Measurements from ENCODE around the gene SH3BP5.

SH3BP5 gene

DNA sequence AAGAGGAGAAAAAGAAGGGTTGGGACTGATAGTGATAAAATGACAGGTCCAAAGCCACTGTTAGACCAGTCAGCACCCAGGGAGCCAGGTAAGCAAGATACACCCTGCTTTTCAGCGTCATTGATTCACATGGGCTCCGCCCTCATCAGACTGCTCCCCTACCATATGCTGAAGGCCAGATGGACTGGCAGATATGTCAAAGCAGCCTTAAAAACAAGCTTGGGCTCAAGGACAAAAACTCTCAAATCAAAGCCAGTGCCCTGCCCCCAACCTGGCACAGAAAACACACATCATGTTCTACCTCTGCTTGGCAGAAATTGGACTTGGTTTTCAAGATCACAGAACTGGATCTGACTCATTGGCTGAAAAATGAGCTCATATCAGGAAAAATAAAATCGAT, 33.4 kb downstream of the SH3BP5 start:
- no peak for DNase-seq (ENCODE audit: low spot score)

DNA sequence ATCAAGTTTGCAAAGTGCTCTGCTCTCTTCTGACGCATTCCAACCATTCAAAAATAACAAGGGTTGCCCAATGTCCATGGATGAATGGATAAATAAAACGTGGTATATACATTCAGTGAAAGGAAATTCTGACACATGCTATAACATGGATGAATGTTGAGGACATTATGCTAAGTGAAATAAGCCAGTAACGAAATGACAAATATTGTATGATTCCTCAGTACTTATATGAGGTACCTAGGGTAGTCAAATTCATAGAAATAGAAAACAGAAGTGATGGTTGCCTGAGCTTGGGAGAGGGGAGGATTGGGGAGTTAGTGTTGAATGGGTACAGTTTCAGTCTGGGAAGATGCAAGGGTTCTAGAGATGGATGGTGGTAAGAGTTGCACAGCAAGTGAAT, 33.9 kb downstream of the SH3BP5 start:
- no peak for DNase-seq (ENCODE audit: low spot score)

DNA sequence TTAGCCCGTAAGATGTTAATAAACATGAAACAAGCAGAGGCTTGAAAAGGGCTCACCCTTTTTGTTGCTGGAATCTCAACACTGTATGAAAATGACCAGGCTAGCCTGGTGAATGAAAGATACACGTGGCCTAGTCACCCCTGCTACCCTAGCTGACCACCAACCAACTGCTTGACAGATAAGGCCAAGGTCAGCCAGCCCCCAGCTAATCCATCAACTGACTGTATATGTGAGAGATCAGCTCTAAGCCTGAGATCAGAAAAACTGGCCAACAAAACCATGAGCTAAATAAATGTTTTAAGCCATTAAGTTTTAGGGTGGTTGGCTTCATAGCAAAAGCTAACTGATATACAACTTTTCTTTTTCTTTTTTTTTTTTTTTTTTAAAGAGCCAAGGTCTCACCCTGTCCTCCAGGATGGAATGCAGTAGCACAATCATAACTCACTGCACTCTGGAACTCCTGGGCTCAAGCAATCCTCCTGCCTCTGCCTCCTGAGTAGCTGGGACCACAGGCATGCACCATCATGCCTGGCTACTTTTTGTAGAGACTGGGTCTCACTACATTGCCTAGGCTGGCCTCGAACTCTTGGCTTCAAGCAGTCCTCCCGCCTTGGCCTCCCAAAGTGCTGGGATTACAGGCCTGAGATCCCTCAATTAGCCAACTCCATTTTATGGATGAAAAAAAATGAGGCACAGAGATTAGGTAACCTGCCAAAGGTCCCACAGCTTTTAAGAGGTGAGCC, 34.6 kb downstream of the SH3BP5 start:
- DNase-seq (ENCODE audit: low spot score): no peak

DNA sequence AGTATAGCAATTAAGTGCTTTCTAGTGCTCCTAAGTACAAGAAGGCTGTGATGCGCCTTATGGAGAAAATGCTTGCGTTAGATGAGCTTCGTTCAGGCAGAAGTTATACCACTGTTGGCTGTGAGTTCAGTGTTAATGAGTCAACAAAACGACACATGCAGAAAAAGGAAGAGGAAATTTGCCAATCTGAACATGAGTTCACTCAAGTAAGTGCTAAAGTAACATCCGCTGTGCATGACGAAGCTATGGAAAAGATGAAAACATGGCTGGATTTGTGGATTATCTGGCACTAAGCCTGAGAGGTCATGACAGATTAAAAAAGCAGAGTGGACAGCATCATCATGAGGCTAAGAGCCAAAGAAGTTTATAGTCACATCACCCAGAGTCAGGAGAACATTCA, 36.9 kb downstream of the SH3BP5 start:
- DNase-seq (ENCODE audit: low spot score): no peak

DNA sequence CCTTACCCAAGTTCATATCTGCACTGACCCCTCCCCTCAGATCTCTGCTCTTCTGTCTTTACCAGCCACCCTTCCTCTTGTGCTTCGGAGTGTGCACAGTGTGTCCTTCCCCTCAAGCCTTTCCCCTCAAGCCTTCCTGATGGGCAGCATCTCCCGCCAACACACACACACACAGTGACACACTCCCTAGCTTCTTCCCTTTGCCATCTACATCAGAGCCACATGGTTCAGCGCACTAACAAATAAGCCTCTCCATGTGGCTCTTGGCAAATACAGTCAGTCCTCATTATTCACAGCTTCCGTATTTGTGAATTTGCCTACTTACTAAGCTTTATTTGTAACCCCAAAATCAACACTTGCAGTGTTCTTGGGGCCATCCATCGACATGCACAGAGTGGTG, 37.5 kb downstream of the SH3BP5 start:
- no peak for DNase-seq (ENCODE audit: low spot score)

DNA sequence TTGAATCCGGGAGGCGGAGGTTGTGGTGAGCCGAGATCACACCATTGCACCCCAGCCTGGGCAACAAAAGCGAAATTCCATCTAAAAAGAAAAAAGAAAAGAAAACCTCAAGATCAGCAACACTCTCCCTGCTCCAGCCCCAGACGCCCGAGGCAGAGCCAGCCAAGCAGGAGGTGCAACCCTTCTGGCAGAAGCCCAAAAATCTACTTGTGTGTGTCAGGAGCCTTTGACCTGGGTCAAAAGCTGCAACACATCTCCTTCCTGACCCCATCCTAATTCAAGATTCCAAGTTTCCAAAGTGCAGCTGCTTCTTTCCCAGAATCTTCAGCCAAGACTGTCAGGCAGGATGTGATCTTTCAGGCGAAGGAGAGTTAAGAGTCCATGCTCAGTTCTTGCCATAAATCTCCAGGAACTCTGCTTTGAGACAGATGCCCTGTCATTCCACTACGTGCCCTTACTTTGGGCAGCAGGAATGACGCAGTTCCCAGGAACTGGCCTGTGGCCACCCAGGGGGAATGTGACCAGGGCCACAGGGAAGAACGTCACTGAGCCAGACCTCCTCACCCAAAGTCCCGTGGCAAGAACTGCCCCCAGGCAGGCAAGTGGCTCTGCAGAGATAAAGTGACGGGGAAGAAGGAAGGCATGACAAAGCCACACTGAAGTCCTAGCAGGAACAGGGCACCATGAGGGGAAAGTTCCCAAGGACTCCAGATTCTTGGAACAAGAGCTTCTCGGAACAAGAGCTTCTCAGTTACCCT, 39.4 kb downstream of the SH3BP5 start:
- no peak for DNase-seq (ENCODE audit: low spot score)

DNA sequence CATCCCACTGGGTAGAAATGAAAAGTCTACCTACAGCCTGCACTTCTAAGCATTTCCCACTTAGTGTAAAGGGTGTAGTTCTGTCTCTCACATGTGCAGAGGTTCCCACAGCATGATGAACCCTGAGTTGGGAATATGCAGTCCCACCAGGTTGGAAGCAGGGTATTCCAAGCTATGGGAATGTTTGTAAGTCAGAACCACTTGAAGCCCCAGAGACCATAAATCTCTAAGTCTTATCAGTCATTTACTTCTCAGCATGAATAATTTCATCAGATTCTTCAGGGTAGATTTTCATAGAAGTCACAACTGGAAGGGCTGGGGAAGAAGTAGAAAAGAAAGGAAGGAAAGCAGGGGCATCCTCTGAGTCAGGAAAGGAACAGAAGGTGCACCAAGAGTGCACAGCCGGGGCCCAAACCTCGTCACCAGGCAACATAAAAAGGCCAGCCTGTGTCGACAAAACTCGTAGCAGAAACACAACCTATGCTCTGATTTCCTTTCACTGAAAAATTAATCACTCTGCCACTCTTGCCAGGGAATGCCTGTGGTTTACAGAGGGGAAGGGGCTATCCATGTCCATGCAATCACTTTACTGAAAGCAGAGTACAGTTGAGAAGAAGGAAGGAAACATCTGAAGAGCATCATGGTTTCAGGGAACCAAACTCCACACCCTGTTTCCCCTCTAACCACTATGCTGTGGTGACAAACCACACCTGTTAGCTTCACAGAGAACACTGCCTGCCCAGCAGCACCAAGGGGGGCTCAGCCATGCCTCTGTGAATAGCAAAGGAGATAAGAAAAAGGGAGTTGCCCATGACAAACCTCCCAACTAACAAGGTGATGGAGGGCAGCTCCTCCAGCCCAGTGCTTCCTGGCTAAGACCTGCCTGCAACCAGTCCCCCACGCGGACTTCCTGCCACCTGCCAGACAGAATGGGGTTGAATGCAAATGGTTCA, 40.5 kb downstream of the SH3BP5 start:
- no peak for DNase-seq (ENCODE audit: low spot score)

DNA sequence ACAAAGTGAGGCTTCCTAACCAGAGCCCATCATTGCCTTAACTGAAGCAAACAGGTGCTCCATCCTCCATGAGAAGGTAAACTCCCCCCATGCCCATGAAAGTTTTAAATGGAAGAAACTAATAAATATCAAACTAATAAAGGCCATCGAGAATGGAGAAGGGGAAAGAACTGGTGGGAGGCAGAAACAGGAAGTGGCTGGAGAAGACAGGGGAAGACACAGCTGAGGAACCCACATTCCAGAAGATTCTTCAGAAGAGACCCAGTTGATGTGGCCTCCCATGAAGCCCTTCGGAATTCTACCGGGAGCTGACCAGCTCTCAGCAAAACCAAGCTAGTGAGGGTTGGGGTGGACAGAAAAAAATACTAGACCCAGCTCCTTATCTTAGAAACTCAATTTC, 41.6 kb downstream of the SH3BP5 start:
- DNase-seq (ENCODE audit: low spot score): no peak

DNA sequence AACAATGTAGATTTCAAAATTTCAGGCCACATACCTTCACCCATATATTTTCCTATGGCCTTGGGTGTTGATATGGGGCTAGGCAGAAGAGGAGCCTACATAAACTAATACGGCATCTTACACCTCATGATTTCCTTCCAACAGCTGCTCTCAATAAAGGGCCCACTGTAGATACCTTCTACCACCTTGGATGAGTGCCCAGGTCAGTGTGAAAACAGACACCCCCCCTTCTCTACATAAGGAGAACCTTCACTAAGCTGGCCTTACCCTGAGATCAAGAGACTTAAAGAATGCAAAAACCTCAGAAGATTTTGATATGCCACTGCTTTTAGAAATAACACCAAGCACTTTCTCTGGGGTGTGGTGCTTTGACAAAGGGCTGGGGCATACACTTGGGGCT, 42.7 kb downstream of the SH3BP5 start:
- DNase-seq (ENCODE audit: low spot score): no peak

DNA sequence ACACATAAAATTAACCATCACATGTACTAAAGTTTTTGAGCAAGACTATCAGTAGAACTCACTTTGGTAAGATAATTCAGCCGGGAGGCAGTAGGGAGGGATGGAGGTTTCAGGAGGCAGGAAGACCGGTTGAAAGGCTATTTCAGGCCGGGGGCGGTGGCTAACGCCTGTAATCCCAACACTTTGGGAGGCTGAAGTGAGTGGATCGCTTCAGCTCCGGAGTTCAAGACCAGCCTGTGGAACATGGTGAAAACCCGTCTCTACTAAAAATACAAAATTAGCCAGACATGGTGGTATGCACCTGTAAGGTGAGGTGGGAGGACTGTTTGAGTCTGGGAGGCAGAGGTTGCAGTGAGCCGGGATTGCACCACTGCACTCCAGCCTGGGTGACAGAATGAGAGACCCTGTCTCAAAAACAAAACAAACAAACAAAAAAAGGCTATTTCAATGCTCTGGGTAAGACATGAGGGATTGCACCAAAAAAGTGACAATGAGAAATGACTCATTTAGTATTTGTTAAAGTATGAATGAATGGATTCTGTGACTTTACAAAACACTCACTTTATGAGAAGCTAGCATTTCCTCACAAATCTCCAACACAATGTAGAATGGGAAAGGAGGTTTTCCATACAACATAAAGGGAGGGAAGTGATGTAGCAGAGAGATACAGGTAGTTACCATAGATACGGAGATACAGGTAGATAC, 43.9 kb downstream of the SH3BP5 start:
- DNase-seq (ENCODE audit: low spot score): no peak

DNA sequence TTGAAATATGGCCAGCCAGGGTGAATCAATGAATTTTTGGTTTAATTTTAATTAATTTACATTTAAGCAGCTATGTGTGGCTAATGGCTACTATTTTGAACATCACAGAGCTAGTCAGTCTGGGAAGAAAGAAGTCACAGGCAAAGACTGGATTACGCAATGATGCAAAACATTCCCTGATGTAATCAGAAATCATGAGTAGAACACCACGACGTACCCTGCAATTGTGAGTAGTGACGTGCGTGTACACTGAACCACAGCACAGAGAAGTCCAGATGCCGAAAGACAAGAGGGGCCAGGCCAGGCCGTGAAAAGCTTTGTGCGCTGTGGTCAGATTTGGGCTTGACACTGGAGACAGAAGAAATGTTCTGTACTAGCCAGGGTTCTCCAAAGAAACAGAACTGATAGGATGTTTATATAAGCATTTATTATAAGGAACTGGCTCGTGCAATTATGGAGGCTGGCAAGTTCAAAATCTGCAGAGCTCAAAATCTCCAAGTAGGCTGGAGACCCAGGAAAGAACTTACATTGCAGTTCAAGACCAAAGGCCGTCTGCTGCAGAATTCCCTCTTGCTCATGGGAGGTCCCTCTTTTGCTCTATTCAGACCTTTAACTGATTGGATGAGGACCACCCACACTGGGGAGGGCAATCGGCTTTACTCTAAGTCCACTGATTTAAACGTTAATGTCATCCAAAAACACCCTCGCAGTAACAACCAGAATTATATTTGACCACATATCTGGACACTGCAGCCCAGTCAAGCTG, 44.6 kb downstream of the SH3BP5 start:
- DNase-seq (ENCODE audit: low spot score): no peak

DNA sequence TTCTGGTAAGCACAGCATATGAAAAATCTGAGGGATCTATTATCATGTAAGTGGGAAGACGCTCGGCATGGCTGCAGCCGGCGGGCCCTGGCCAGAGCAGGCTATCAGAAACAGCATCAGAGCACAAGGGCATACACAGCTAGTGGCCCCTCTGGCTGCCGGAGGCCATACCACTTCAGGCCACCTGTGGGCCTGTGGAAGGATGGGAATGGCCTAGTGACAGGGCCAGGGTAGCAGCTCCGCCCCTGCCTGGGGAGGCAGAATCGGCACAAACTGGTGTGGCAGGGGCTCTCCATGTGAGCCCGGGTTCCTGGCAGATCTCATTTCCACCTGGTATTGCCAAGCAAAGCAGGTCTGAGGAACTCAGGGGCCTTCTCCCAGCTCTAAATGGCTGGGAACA, 46.4 kb downstream of the SH3BP5 start:
- DNase-seq (ENCODE audit: low spot score): no peak

DNA sequence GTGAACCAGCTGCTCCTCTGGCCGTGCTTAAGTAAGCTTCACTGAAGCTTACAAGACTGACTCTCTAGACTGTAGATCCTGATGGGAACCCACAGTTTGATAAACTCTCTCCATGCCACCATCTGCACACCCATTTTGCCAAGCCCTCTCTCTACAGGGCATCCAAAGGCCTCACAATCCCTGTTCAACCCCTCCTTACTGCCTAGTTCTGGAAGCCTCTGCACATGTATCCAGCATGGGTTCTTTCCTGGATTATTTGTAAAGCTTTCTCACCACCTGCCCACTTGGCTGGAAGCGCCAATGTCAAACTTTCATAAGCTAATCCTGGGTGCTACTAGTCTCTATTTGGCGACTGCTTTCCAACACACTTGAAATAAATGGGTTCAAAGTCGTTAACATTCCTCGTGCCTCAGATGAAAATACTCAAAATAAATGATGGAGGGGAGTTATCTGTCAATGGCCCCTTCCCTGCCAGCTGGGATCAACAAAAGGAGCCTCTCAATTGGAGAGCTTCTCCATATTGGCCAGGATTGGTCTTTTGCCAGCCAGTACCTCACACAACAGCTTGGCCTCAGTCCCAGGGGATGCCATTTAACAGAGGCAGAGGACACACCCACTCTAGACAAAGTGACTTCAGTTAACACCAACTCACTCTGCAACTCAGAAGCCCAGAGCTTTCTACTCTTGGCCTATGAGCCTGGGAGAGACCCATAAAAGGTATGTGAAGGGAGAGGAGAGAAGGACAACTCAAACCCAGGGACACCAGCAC, 48.1 kb downstream of the SH3BP5 start:
- DNase-seq (ENCODE audit: low spot score): no peak

DNA sequence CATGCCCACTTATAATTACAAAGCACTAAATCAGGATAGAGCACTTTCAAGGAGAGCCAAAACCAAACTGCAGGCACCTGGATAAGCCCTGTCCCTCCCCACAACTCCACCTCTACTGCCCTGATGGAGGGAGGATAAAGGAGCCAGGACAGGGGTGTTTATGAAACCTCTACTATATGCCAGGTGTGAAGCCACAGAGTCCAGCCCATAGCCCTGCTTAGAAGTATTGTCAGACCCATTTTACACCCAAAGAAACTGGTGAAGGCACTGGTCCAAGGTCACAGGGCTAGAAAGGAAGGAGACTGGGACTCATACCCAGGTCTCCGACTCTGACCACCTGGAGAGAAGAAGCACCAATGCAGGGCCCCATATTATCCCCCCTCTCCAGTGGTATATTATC, 48.7 kb downstream of the SH3BP5 start:
- no peak for DNase-seq (ENCODE audit: low spot score)

DNA sequence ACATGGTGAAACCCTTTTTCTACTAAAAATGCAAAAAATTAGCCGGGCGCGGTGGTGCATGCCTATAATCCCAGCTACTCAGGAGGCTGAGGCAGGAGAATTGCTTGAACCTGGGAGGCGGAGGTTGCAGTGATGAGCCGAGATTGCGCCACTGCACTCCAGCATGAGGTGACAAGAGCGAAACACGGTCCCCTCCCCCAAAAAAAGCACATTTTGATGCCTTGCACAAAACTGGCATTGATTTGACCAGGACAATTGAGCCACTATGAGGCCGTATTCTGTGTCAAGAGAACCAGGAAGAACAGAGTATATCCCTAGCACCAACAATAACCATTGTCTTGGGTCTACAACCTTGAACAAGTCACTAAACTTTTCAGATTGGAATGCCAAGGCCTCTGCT, 50.6 kb downstream of the SH3BP5 start:
- no peak for DNase-seq (ENCODE audit: low spot score)

DNA sequence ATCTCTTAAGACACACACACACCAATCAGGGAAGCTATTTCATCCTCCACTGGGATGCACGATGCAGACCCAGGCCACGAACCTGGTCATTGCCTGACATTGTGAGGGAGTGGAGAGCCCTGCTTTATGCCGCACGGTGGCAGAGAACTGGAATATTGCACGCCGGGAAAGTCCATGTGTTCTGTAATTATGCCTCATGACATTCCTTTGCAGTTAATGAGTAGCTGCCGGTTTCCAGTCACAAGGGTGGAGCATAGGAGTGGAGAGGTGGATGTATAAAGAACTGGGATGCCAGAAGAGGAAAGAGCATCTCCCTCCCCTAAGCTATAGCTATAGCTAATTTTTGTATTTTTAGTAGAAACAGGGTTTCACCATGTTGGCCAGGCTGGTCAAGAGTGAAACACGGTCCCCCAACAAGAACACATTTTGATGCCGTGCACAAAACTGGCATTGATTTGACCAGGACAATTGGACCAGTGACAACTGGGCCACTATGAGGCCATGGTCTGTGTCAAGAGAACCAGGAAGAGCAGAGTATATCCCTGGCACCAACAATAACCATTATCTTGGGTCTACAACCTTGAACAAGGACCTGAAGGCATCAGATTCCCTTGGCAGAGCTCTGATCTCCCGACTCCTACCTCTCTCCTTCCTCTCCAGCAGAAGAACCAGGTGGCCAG, 51.4 kb downstream of the SH3BP5 start:
- no peak for DNase-seq (ENCODE audit: low spot score)

DNA sequence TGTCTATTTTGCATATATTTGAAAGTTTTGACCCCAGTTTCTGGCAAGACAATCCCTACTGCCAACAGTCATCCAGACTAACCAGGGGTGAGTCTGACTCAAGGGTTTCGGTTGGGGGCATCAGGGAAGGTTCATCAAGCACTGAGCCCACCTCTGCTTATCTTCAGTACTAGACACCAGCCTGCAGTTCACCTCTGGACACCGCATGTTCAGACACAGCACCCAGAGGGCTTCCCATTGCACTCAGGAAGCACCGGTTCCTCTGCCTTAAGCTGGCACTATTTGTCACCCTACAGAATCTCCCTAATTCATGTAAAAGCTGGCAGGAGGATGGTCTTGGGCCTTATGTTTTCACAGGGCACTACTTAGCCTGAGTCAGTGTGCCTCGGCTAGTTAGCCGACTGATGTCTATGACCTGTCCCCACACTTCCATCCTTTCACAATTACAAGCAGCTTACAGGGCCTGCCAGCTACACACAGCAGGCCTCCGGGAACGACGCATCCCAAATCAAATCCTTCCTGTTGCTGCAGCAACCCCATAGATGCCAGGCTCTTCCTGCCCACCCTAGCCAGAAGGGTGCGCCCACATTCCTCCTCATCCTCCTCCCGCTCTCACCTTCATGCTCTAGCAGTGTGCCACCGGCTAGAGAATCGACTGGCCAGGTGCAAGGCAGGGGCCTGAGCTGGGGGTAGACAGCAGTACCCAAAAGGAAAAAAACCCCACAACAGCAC, 52.5 kb downstream of the SH3BP5 start:
- DNase-seq (ENCODE audit: low spot score): no peak

DNA sequence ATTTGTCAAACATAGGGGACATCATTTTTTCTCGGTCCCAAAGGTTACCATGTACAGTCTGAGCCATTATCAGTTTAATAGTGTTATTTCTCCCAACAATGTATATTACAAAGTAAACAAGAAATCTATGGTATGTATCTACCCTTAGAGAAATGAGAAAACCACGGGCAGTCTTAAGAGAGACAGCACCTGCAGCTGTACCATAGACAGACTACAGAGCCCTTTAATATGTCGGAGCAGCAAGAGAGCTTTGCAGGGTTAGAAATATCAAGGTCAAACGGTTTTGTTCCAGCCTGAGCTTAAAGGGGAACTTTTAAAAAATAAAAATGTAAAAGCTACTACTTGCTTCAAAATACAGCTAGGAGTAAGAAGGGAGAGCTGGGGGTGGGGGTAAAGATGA, 53.2 kb downstream of the SH3BP5 start:
- no peak for DNase-seq (ENCODE audit: low spot score)
